Fibroblast of skin of right biceps (primary cell): Measurements from ENCODE around the gene DDX19B.
"Not testable (repeated sequence)": the region's sequence is repeated elsewhere in the genome, so short reads cannot be mapped to it uniquely, and the experiment has no call there.

Source experiments
- DNase-seq: peaks from one replicate; pipeline ENCODE4 v3.0.0-alpha.2; 2013

The DDX19B gene

GRCh38 chr16:70289229-70290094 lies 9.5 kb upstream of the DDX19B start, which contains the start of gene AARS1:
TSS of gene AARS1 (minus strand) at chr16:70289506. CDS start at chr16:70282763, 6,743 bp downstream.
- peak; percentile 100 for DNase-seq

GRCh38 chr16:70290949-70291519 lies 8.0 kb upstream of the DDX19B start:
- DNase-seq, result peak; percentile 23

- not testable (repeated sequence) for DNase-seq
Measured at GRCh38 chr16:70292148-70292547, 6.8 kb upstream of the DDX19B start.

GRCh38 chr16:70294385-70295025 lies 4.5 kb upstream of the DDX19B start:
- no peak for DNase-seq

GRCh38 chr16:70295634-70296033 lies 3.4 kb upstream of the DDX19B start:
- no peak for DNase-seq

GRCh38 chr16:70301121-70301520 lies 2.1 kb downstream of the DDX19B start:
- no peak for DNase-seq

- no peak for DNase-seq
Measured at GRCh38 chr16:70302745-70303144, 3.8 kb downstream of the DDX19B start.

GRCh38 chr16:70304892-70305448 lies 6.0 kb downstream of the DDX19B start:
- no peak for DNase-seq

GRCh38 chr16:70306880-70307279 lies 7.9 kb downstream of the DDX19B start:
- DNase-seq, result no peak

GRCh38 chr16:70307726-70308125 lies 8.7 kb downstream of the DDX19B start:
- DNase-seq, result not testable (repeated sequence)

GRCh38 chr16:70320121-70320520 lies 21.1 kb downstream of the DDX19B start:
- DNase-seq, result no peak

- DNase-seq, result no peak
Measured at GRCh38 chr16:70324998-70325747, 26.2 kb downstream of the DDX19B start.

GRCh38 chr16:70331091-70331490 lies 32.1 kb downstream of the DDX19B start:
- no peak for DNase-seq

GRCh38 chr16:70331588-70332358 lies 32.8 kb downstream of the DDX19B start:
- DNase-seq, result no peak

GRCh38 chr16:70332728-70333127 lies 33.7 kb downstream of the DDX19B start:
- DNase-seq, result not testable (repeated sequence)

GRCh38 chr16:70337814-70338213 lies 38.8 kb downstream of the DDX19B start:
- DNase-seq, result no peak

GRCh38 chr16:70341600-70341999 lies 42.6 kb downstream of the DDX19B start:
- DNase-seq, result no peak

GRCh38 chr16:70342016-70342415 lies 43.0 kb downstream of the DDX19B start:
- DNase-seq, result no peak

- no peak for DNase-seq
Measured at GRCh38 chr16:70345840-70346239, 46.9 kb downstream of the DDX19B start.

- DNase-seq, result peak; percentile 10
Measured at GRCh38 chr16:70348991-70349390, 50.0 kb downstream of the DDX19B start.

- no peak for DNase-seq
Measured at GRCh38 chr16:70349783-70350182, 50.8 kb downstream of the DDX19B start.

- no peak for DNase-seq
Measured at GRCh38 chr16:70359552-70359951, 60.6 kb downstream of the DDX19B start.
